OCI-LY3 (cell line): Measurements from ENCODE around the gene DAAM2.

Source experiments
- H2AFZ ChIP-seq: fragments of 200-600, 300-600 bp; shearing (Covaris generic); 2 replicates; pipeline ENCODE4 v1.6.0; 2014; ENCODE audit warnings: antibody characterized with exemption, low read depth, low read length
- H3K27ac ChIP-seq: fragments of 200-600, 300-600 bp; sonication (generic); 2 replicates; pipeline ENCODE4 v1.5.1; 2014; ENCODE audit warnings: mild to moderate bottlenecking, low read length, moderate library complexity, mixed read lengths
- H3K27me3 ChIP-seq: fragments of 200-600, 300-600 bp; sonication (generic); 2 replicates; pipeline ENCODE4 v1.6.1; 2014; ENCODE audit warnings: low read depth, low read length, mixed read lengths
- H3K36me3 ChIP-seq: fragments of 200-600, 300-600 bp; sonication (generic); replicated peaks from 2 replicates; pipeline ENCODE3; 2014; ENCODE audit warnings: low read depth, low read length, mixed read lengths
- H3K4me1 ChIP-seq: fragments of 300-600, 200-600 bp; sonication (generic); 2 replicates; pipeline ENCODE4 v1.6.1; 2014; ENCODE audit warnings: low read length, mixed read lengths
- H3K4me2 ChIP-seq: fragments of 200-600, 300-600 bp; sonication (generic); 2 replicates; pipeline ENCODE4 v1.6.1; 2014; ENCODE audit warnings: low read length, mixed read lengths
- H3K4me3 ChIP-seq: fragments of 300-600, 200-600 bp; sonication (generic); 2 replicates; pipeline ENCODE4 v1.5.1; 2014; ENCODE audit warnings: antibody characterized with exemption, mild to moderate bottlenecking, low read length, moderate library complexity
- H3K79me2 ChIP-seq: fragments of 300-600, 200-600 bp; shearing (Covaris generic); 2 replicates; pipeline ENCODE4 v1.6.1; 2014; ENCODE audit warnings: mild to moderate bottlenecking, low read length, mixed read lengths
- H3K9ac ChIP-seq: fragments of 300-600, 200-600 bp; shearing (Covaris generic); 2 replicates; pipeline ENCODE4 v1.6.0; 2014; ENCODE audit warnings: mild to moderate bottlenecking, low read length, moderate library complexity
- H3K9me3 ChIP-seq: fragments of 200-600, 300-600 bp; shearing (Covaris generic); 2 replicates; pipeline ENCODE4 v1.6.1; 2014; ENCODE audit warnings: low read length, mixed read lengths; ENCODE audit not compliant: insufficient read depth
- H4K20me1 ChIP-seq: fragments of 200-600, 300-600 bp; sonication (generic); 2 replicates; pipeline ENCODE4 v1.6.1; 2016; ENCODE audit warnings: low read length, mixed read lengths; ENCODE audit not compliant: insufficient read depth
- EZH2phosphoT487 ChIP-seq: fragments of 200-600 bp; shearing (Covaris generic); IDR thresholded peaks from 2 replicates; pipeline ENCODE4 v1.6.1; 2018; ENCODE audit warnings: antibody characterized with exemption, mixed run types, low read depth
- TF ChIP-seq, protein P1 (sequence below): fragments of 200-600, 300-600 bp; sonication (generic); IDR thresholded peaks from 2 replicates; pipeline ENCODE4 v1.5.1; 2014; ENCODE audit warnings: antibody characterized with exemption, low read length, low read depth

The DAAM2 gene

DNA sequence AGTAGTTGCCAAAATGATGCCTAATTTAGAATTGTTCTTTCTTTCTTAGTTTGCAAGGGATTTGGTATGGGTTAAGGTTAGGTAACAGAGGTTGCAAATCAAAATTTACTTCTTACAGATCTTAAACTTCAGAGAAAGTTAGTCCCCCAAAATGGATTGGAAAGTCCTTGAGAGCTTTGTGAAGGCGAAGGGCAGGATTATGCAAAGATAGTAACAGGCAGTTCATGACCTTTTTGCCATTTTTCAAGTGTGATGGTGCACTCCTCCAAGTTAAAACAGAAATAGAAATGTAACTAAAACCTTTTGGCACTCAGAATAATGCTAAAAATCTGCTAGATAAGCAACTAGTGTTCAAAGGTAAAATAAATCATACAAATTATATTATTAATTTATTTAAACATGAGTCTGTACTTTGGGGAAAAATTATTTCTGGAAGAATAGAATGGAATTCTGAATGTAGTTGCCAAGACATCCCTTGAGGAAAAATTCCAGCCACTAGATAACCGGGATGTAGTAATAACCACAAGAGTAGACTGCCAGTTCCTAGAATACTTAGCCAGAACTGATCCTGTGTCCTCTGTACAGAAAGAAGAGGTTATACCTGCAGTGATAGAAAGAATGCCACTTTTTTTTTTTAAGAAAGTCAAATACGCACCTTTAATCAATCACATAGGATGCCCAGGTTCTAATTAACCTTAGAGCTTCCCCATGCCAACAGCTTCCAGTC is 31.8 kb upstream of the DAAM2 start:
- no peaks in the 10 kb centered on the region for H4K20me1 ChIP-seq
- H3K4me1 ChIP-seq, result no peaks in the 10 kb centered on the region
- no peak for TF ChIP-seq EZH2phosphoT487
- TF ChIP-seq, protein P1, sequence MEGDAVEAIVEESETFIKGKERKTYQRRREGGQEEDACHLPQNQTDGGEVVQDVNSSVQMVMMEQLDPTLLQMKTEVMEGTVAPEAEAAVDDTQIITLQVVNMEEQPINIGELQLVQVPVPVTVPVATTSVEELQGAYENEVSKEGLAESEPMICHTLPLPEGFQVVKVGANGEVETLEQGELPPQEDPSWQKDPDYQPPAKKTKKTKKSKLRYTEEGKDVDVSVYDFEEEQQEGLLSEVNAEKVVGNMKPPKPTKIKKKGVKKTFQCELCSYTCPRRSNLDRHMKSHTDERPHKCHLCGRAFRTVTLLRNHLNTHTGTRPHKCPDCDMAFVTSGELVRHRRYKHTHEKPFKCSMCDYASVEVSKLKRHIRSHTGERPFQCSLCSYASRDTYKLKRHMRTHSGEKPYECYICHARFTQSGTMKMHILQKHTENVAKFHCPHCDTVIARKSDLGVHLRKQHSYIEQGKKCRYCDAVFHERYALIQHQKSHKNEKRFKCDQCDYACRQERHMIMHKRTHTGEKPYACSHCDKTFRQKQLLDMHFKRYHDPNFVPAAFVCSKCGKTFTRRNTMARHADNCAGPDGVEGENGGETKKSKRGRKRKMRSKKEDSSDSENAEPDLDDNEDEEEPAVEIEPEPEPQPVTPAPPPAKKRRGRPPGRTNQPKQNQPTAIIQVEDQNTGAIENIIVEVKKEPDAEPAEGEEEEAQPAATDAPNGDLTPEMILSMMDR, result no peak
- no peak overlapping the region for H2AFZ ChIP-seq
- H3K4me2 ChIP-seq, result no peak overlapping the region
- H3K9me3 ChIP-seq, result no peaks in the 10 kb centered on the region
- H3K4me3 ChIP-seq, result no peak overlapping the region
- no peaks in the 10 kb centered on the region for H3K79me2 ChIP-seq
- H3K36me3 ChIP-seq, result no peaks in the 10 kb centered on the region
- H3K9ac ChIP-seq, result no peak overlapping the region
- H3K27me3 ChIP-seq, result peaks cover 12% of the 10 kb centered on the region; the same call in 1 of the 2 replicates
- no peak overlapping the region for H3K27ac ChIP-seq

DNA sequence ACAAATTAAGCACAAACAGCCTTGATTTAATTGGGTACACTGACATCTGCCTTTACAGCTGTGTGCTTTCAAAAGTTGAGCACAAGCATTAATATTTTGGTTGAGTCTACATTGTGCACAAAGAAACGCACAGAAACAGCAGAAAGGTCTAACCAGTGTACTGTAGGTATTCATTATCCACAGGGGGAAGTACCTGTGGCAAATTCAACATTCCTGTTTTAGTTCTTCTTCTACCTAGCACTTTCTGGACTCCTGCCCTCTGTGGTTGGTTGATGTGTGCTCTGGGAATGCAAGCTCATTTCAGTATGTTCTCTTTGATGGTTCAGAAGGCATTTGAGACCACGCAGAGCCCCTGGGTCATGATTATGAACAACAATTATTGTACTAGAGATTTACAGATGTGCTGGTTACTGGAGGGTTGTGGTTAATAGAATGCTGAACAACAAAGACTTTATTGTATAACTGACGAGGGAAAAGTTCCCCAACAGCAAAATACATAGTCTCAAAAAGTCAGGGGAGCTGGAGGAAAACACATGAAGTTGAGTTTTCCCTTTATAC is 26.6 kb upstream of the DAAM2 start:
- TF ChIP-seq, protein P1, result no peak
- no peak for TF ChIP-seq EZH2phosphoT487
- no peak overlapping the region for H3K27ac ChIP-seq
- no peak overlapping the region for H3K4me3 ChIP-seq
- H3K4me2 ChIP-seq, result no peak overlapping the region
- no peak overlapping the region for H3K9ac ChIP-seq
- H3K36me3 ChIP-seq, result no peaks in the 10 kb centered on the region
- no peaks in the 10 kb centered on the region for H3K79me2 ChIP-seq
- no peak overlapping the region for H2AFZ ChIP-seq
- no peaks in the 10 kb centered on the region for H3K4me1 ChIP-seq
- H4K20me1 ChIP-seq, result no peaks in the 10 kb centered on the region
- peaks cover 6% of the 10 kb centered on the region; the same call in 1 of the 2 replicates for H3K27me3 ChIP-seq
- no peaks in the 10 kb centered on the region for H3K9me3 ChIP-seq

DNA sequence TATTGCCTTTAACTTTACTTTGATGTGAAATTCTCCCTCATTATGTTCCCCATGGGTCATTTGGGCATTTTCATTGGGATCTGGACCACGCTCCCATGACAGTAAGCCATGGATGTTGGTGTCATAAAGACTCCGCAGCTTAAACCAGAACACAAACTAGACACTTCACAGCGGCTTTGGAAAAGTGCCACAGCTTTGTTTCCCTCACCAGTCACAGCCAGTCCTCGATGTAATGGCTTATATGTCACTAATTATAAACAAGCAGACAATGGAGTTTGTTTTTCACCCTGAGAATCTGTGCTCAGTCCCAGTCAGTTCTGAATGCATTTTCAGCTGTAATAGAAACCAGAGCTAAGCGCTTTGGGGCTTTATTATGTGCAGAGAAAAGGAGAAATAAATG is 23.2 kb upstream of the DAAM2 start:
- Histone ChIP-seq H3K9me3 (no peaks in the 10 kb centered on the region), H3K27me3 (peaks cover 6% of the 10 kb centered on the region; the same call in 1 of the 2 replicates), H2AFZ (no peak overlapping the region), H3K79me2 (no peaks in the 10 kb centered on the region), H3K36me3 (no peaks in the 10 kb centered on the region), H3K9ac (no peak overlapping the region), H3K4me1 (no peaks in the 10 kb centered on the region), H4K20me1 (no peaks in the 10 kb centered on the region), H3K4me3 (no peak overlapping the region), H3K4me2 (no peak overlapping the region), H3K27ac (no peak overlapping the region)
- TF ChIP-seq EZH2phosphoT487, result no peak
- TF ChIP-seq, protein P1, result no peak

DNA sequence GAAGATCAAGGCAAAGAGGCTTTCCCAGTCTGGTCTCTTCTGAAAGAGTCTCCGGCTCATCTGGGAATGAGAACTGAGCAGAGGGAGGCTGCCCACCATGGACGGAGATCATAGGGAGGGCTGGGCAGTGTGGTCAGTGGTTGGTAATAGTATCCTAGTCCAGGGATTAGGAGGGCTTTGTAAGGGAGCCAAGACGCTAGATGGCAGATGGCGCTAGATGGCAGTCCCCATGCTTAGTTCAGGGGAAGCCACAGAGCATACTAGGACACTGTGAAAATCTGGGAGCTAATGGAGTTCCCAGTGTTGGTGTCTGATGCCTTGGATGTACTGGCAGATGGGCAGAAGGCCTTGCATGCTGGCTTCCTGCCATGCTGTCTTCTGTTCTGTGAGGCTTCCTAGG is 21.7 kb upstream of the DAAM2 start:
- TF ChIP-seq EZH2phosphoT487, result no peak
- TF ChIP-seq, protein P1, result no peak
- Histone ChIP-seq H3K27me3 (peaks cover 2% of the 10 kb centered on the region; the same call in 1 of the 2 replicates), H3K4me1 (no peaks in the 10 kb centered on the region), H3K4me3 (no peak overlapping the region), H3K4me2 (no peak overlapping the region), H3K9ac (no peak overlapping the region), H4K20me1 (no peaks in the 10 kb centered on the region), H2AFZ (no peak overlapping the region), H3K36me3 (no peaks in the 10 kb centered on the region), H3K9me3 (no peaks in the 10 kb centered on the region), H3K79me2 (no peaks in the 10 kb centered on the region), H3K27ac (no peak overlapping the region)
